SK-N-SH (cell line): ENCODE measurements around the gene RET.

Experiments used
- MAX ChIP-seq: IDR thresholded peaks from 2 replicates; pipeline ENCODE4 v1.4.0; 2012; ENCODE audit warnings: low read depth
- POLR2AphosphoS5 ChIP-seq: IDR thresholded peaks from 2 replicates; pipeline ENCODE4 v1.6.1; 2012; ENCODE audit warnings: low read depth, low read length
- SMC3 ChIP-seq: IDR thresholded peaks from 2 replicates; pipeline ENCODE4 v1.6.1; 2012; ENCODE audit warnings: low read depth, low read length, improper control_type of control experiment
- TCF12 ChIP-seq: IDR thresholded peaks from 2 replicates; pipeline ENCODE4 v1.4.0; 2012
- TF ChIP-seq, protein P1 (sequence below): fragments of 200-600 bp; sonication (generic); IDR thresholded peaks from 2 replicates; pipeline ENCODE4 v1.6.1; 2017; ENCODE audit warnings: antibody characterized with exemption, mild to moderate bottlenecking, moderate library complexity
- TF ChIP-seq, protein P2 (sequence below): fragments of 150-350 bp; IDR thresholded peaks from 2 replicates; pipeline ENCODE4 v1.6.1; 2017; ENCODE audit warnings: antibody characterized with exemption, low read length, low read depth, borderline replicate concordance

DNA sequence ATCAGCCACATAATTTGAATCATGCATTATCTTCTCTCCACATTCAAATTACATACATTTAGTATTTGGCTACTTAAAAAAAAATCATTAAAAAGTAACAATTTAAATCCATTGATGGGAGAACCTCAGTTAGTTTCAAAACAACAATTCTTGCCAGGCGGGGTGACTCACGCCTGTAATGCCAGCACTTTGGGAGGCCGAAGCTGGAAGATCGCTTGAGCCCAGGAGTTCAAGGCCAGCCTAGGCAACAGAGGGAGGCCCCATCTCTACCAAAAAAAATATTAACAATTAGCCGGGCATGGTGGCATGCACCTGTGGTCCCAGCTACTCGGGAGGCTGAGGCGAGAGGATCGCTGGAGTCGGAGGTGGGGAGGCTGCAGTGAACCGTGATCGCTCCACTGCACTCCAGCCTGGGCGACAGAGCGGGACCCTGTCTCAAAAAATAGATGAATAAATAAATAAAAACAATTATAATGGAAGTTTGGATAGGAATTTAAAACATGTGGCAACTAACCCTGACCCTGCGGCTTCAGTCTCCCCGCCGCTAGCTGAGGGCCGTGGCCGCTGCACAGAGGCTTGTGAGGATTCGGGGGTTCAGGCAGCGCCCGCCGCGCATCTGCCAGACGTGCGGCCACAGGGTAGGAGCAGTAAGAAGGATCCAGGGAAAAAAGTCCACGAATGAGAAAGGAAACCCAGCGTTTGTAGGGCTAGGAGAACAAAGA lies 60.3 kb downstream of the RET start:
- no peak for TF ChIP-seq SMC3
- TF ChIP-seq, protein P1, sequence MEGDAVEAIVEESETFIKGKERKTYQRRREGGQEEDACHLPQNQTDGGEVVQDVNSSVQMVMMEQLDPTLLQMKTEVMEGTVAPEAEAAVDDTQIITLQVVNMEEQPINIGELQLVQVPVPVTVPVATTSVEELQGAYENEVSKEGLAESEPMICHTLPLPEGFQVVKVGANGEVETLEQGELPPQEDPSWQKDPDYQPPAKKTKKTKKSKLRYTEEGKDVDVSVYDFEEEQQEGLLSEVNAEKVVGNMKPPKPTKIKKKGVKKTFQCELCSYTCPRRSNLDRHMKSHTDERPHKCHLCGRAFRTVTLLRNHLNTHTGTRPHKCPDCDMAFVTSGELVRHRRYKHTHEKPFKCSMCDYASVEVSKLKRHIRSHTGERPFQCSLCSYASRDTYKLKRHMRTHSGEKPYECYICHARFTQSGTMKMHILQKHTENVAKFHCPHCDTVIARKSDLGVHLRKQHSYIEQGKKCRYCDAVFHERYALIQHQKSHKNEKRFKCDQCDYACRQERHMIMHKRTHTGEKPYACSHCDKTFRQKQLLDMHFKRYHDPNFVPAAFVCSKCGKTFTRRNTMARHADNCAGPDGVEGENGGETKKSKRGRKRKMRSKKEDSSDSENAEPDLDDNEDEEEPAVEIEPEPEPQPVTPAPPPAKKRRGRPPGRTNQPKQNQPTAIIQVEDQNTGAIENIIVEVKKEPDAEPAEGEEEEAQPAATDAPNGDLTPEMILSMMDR: no peak
- no peak for TF ChIP-seq MAX
- no peak for TF ChIP-seq TCF12
- no peak for TF ChIP-seq POLR2AphosphoS5
- TF ChIP-seq, protein P2, sequence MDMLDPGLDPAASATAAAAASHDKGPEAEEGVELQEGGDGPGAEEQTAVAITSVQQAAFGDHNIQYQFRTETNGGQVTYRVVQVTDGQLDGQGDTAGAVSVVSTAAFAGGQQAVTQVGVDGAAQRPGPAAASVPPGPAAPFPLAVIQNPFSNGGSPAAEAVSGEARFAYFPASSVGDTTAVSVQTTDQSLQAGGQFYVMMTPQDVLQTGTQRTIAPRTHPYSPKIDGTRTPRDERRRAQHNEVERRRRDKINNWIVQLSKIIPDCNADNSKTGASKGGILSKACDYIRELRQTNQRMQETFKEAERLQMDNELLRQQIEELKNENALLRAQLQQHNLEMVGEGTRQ: no peak
